Measurements from ENCODE around the gene XXYLT1. TPM values are rescaled to one million over a fixed set of nuclear protein-coding genes. Genes with fewer than 3 reads are reported as not detected.

XXYLT1 gene
- polyA plus RNA-seq, 5 donors, result 23.6 to 31.7 (median 25.0) TPM

- DNase-seq, result no peak
Measured at GRCh38 chr3:195172896-195173295, 98.1 kb downstream of the XXYLT1 start.

- no peak for DNase-seq
Measured at GRCh38 chr3:195172039-195172684, 98.8 kb downstream of the XXYLT1 start.

GRCh38 chr3:195171093-195171873 lies 99.7 kb downstream of the XXYLT1 start:
- no peak for DNase-seq

GRCh38 chr3:195170496-195170895 lies 100.5 kb downstream of the XXYLT1 start:
- no peak for DNase-seq

GRCh38 chr3:195169011-195169649 lies 101.8 kb downstream of the XXYLT1 start:
- no peak for DNase-seq

GRCh38 chr3:195168009-195168762 lies 102.8 kb downstream of the XXYLT1 start:
- no peak for DNase-seq

GRCh38 chr3:195165790-195166189 lies 105.2 kb downstream of the XXYLT1 start:
- DNase-seq, result no peak

GRCh38 chr3:195165265-195165609 lies 105.7 kb downstream of the XXYLT1 start:
- DNase-seq, result no peak

GRCh38 chr3:195164573-195165264 lies 106.2 kb downstream of the XXYLT1 start:
- no peak for DNase-seq

- DNase-seq, result no peak
Measured at GRCh38 chr3:195163719-195164572, 107.0 kb downstream of the XXYLT1 start.

GRCh38 chr3:195162816-195163215 lies 108.1 kb downstream of the XXYLT1 start:
- DNase-seq, result no peak

GRCh38 chr3:195162033-195162669 lies 108.8 kb downstream of the XXYLT1 start:
- DNase-seq, result peak in 1 of 2 donors; percentile 38

- no peak for DNase-seq
Measured at GRCh38 chr3:195160908-195161434, 110.0 kb downstream of the XXYLT1 start.

- DNase-seq, result peak in 1 of 2 donors; percentile 31
Measured at GRCh38 chr3:195160257-195160898, 110.6 kb downstream of the XXYLT1 start.

- DNase-seq, result no peak
Measured at GRCh38 chr3:195159814-195160165, 111.2 kb downstream of the XXYLT1 start.

GRCh38 chr3:195159117-195159813 lies 111.7 kb downstream of the XXYLT1 start:
- DNase-seq, result no peak

GRCh38 chr3:195156286-195156890 lies 114.6 kb downstream of the XXYLT1 start:
- no peak for DNase-seq

- DNase-seq, result no peak
Measured at GRCh38 chr3:195155570-195156241, 115.3 kb downstream of the XXYLT1 start.
